ENCODE measurements around the gene LTBP1. TPM values are rescaled to one million over a fixed set of nuclear protein-coding genes. Genes with fewer than 3 reads are reported as not detected.

The LTBP1 gene
- total and polyA plus RNA-seq, 2 of the 13 experiments (the other 11 are each of a cell fraction or from before 2014, with no cell fraction given), result 0.12 to 0.22 TPM

- Histone ChIP-seq H3K4me3 (replicated peaks in 1 of 3; ENCODE audit: insufficient read depth in 1 of 3, low read depth in 2 of 3, low read length in 3 of 3) (no peak overlapping the region), H2AFZ (ENCODE audit: low read length) (no peak overlapping the region), H3K36me3 (replicated peaks in 1 of 2; ENCODE audit: control insufficient read depth in 1 of 2, insufficient read depth in 2 of 2, low read length in 2 of 2) (no peaks in the 10 kb centered on the region), H3K27me3 (ENCODE audit: control insufficient read depth in 1 of 2, insufficient read depth in 2 of 2, low read length in 2 of 2) (no peaks in the 10 kb centered on the region), H3K4me2 (ENCODE audit: low read depth, low read length) (no peak overlapping the region), H3K9ac (ENCODE audit: insufficient read depth, low read depth, low read length) (no peak overlapping the region), H3K9me3 (ENCODE audit: low read length) (no peaks in the 10 kb centered on the region), H3K4me1 (ENCODE audit: insufficient read depth, low read length) (no peaks in the 10 kb centered on the region), H3K27ac (ENCODE audit: extremely low read length, insufficient read depth, low read length) (no peak overlapping the region), H4K20me1 (ENCODE audit: insufficient read depth, low read length) (no peaks in the 10 kb centered on the region), H3K79me2 (ENCODE audit: insufficient read depth, low read length) (no peaks in the 10 kb centered on the region)
- TF ChIP-seq ZNF720 (CRISPR knock-in tag; IDR thresholded peaks at IDR 0.05), result no peak
- TF ChIP-seq TOPORS (CRISPR knock-in tag; IDR thresholded peaks at IDR 0.05), result no peak
- no peak for TF ChIP-seq HOXA7 (CRISPR knock-in tag; IDR thresholded peaks at IDR 0.05)
- no peak for TF ChIP-seq ZNF556 (CRISPR knock-in tag; IDR thresholded peaks at IDR 0.05; ENCODE audit: borderline replicate concordance)
- TF ChIP-seq ZNF850 (CRISPR knock-in tag; conservative IDR thresholded peaks at IDR 0.05), result no peak
- TF ChIP-seq ELF3 (CRISPR knock-in tag; IDR thresholded peaks at IDR 0.05), result no peak
- no peak for TF ChIP-seq HMG20B (CRISPR knock-in tag; conservative IDR thresholded peaks at IDR 0.05)
- TF ChIP-seq ZNF709 (CRISPR knock-in tag; IDR thresholded peaks at IDR 0.05), result no peak
- TF ChIP-seq PBX3 (CRISPR knock-in tag; IDR thresholded peaks at IDR 0.05; ENCODE audit: borderline replicate concordance), result no peak
- TF ChIP-seq DDIT3 (CRISPR knock-in tag; IDR thresholded peaks at IDR 0.05), result no peak
- TF ChIP-seq ZNF572 (CRISPR knock-in tag; IDR thresholded peaks at IDR 0.05), result no peak
- TF ChIP-seq TEF (CRISPR knock-in tag; IDR thresholded peaks at IDR 0.05), result no peak
- TF ChIP-seq FOXC1 (CRISPR knock-in tag; IDR thresholded peaks at IDR 0.05; ENCODE audit: borderline replicate concordance), result no peak
- TF ChIP-seq BHLHE40 (IDR thresholded peaks at IDR 0.05; ENCODE audit: low read length), result no peak
- no peak for TF ChIP-seq SOX5 (CRISPR knock-in tag; IDR thresholded peaks at IDR 0.05; ENCODE audit: borderline replicate concordance)
- no peak for TF ChIP-seq ZFX (CRISPR knock-in tag; IDR thresholded peaks at IDR 0.05; ENCODE audit: low read depth)
- TF ChIP-seq ZNF747 (CRISPR knock-in tag; IDR thresholded peaks at IDR 0.05; ENCODE audit: borderline replicate concordance), result no peak
- TF ChIP-seq BCL3 (CRISPR knock-in tag; IDR thresholded peaks at IDR 0.05), result no peak
- no peak for TF ChIP-seq ZNF331 (CRISPR knock-in tag; IDR thresholded peaks at IDR 0.05)
- ATAC-seq, result no peak
- intact Hi-C loops (cut with micrococcal nuclease; ENCODE audit: unreplicated experiment) (no loop called here), in situ Hi-C loops (cut with HindIII; ENCODE audit: extremely low pct_ligation_motif_present, low pct_unique_long_range_greater_than_20kb) (no loop called here)
- no peak for DNase-seq (ENCODE audit: low spot score)
- no TSS peak for BruUV-seq (replicated peaks)
- ChIA-PET POLR2A (no interaction called here), CTCF (ENCODE audit: low intra/inter-chr PET ratio, low total read pairs) (no interaction called here)
- no peak for FAIRE-seq
Observed at GRCh38 chr2:33230195-33230594, 283.4 kb downstream of the LTBP1 start.

Data from HepG2 (cell line).